ENCODE data around the gene GBA2.

The GBA2 gene

DNA sequence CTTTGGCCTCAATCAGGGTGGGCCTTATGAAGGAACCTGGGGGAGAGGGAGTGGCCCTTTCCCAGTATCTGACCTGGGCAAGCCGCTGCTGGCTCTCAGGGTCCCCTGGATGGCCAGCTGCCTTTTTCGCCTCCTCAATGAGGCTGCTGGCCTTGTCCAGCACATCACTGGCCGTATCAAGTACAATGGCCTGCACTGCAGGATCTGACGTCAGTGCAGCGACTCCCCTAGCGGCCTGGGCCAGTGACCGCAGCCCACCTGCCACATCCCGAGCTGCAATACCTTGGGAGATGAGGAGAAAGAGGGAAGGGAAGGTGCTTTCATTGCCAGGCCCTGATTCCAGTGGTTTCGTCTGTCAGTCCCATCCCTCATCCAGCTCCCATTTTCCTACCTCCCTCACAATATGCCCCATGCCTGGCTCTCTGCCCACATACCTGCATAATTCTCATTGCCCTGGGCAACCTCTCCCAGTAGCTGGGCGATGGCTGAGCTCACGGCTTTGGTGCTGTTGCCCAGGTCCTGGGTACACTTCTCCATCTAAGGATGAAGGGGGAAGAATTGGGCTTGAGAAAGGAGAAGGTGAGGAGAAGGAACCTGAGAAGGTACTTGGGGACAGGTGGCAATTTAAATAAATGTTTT lies 36.1 kb downstream of the GBA2 start:
- TF ChIP-seq POLR2AphosphoS5 (IDR thresholded peaks at IDR 0.05; ENCODE audit: low read depth, low read length): no peak
- TF ChIP-seq FOXP2 (optimal IDR thresholded peaks at IDR 0.05; ENCODE audit: borderline replicate concordance, extremely low read depth, extremely low read length, insufficient read depth): no peak
- TF ChIP-seq, protein P1, sequence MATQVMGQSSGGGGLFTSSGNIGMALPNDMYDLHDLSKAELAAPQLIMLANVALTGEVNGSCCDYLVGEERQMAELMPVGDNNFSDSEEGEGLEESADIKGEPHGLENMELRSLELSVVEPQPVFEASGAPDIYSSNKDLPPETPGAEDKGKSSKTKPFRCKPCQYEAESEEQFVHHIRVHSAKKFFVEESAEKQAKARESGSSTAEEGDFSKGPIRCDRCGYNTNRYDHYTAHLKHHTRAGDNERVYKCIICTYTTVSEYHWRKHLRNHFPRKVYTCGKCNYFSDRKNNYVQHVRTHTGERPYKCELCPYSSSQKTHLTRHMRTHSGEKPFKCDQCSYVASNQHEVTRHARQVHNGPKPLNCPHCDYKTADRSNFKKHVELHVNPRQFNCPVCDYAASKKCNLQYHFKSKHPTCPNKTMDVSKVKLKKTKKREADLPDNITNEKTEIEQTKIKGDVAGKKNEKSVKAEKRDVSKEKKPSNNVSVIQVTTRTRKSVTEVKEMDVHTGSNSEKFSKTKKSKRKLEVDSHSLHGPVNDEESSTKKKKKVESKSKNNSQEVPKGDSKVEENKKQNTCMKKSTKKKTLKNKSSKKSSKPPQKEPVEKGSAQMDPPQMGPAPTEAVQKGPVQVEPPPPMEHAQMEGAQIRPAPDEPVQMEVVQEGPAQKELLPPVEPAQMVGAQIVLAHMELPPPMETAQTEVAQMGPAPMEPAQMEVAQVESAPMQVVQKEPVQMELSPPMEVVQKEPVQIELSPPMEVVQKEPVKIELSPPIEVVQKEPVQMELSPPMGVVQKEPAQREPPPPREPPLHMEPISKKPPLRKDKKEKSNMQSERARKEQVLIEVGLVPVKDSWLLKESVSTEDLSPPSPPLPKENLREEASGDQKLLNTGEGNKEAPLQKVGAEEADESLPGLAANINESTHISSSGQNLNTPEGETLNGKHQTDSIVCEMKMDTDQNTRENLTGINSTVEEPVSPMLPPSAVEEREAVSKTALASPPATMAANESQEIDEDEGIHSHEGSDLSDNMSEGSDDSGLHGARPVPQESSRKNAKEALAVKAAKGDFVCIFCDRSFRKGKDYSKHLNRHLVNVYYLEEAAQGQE (IDR thresholded peaks at IDR 0.05; ENCODE audit: insufficient read depth in 1 of 2, low read depth in 2 of 2, low read length in 2 of 2): no peak
- no peak for TF ChIP-seq SIN3A (IDR thresholded peaks at IDR 0.05; ENCODE audit: borderline replicate concordance, insufficient read depth, low read length)
- no peak for TF ChIP-seq TAF1 (IDR thresholded peaks at IDR 0.05; ENCODE audit: borderline replicate concordance, insufficient read depth, low read length)

DNA sequence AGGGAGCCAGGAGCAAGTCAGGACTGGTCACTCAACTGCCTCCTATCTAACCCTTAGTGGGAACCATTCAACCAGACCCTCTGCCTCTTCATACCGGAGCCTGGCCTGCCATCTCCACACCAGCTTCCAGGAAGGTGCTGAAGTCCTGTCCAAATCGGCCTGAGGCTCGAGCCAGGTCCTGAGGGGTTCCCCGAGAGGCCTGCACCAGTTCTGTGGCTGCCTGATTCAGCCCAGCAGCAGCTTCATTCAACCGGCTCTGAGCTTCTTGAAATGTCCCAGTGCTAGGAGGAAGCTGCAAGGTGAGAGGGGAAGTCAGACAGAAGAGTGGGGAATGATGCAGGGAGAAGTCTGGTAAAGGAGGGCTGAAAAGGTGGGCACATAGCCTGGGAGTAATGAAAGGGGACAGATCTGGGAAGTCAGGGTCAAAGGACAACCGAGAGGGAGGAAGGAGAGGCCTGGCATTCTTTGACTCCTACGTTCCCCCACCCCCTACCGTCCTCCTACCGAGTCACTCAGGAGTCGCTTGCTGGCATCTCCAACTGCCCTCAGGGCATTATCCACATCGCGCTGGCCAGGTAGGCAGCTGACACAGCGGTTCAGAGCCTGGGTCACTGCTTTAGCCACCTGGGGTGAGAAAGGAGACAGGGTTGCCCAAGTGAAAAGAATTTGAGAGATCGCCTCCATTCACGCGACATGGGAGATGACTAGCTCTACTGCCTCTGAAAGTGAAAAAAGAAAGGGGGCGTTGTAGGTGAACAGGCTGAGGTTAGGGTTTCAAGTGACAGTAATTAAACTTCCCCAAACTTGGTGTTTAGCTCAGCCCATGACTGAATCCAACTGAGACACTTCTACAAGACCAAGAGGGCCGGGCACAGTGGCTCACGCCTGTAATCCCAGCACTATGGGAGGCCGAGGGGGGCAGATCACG lies 37.3 kb downstream of the GBA2 start:
- no peak for TF ChIP-seq SIN3A (IDR thresholded peaks at IDR 0.05; ENCODE audit: borderline replicate concordance, insufficient read depth, low read length)
- no peak for TF ChIP-seq POLR2AphosphoS5 (IDR thresholded peaks at IDR 0.05; ENCODE audit: low read depth, low read length)
- TF ChIP-seq TAF1 (IDR thresholded peaks at IDR 0.05; ENCODE audit: borderline replicate concordance, insufficient read depth, low read length): no peak
- TF ChIP-seq, protein P1 (IDR thresholded peaks at IDR 0.05; ENCODE audit: insufficient read depth in 1 of 2, low read depth in 2 of 2, low read length in 2 of 2): no peak
- no peak for TF ChIP-seq FOXP2 (optimal IDR thresholded peaks at IDR 0.05; ENCODE audit: borderline replicate concordance, extremely low read depth, extremely low read length, insufficient read depth)

DNA sequence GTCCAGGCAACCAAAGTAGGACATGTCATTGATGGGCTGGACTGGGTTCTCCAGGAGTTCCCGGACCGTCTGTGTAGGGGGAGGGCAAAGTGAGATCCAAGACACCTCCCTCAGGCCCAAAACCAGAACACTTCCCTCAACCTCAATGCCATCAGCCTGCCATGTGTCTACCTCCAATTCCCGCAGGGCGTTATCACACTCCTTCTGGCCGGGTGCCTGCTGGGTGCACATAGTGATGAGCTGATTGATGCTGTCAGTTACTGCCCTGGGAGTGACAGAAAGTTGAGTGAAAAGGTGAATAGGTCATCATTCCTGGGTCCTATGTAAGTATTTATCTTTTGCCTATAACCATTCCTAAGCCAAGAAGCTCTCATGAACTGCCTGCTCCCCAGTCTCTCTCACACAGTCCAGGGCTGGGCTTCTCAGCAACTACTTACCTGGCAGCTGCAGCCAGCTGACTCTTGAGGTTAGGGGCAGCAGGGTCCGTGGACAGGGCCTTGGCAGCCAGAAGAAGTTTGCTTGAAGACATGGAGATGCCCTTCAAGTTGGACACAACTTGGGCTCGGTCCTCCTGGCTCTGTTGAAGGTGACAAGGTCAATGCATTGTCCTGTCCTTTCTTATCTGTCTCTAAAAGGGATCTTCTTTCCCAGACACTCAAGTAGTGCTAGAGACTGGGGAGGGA lies 38.1 kb downstream of the GBA2 start:
- TF ChIP-seq POLR2AphosphoS5 (IDR thresholded peaks at IDR 0.05; ENCODE audit: low read depth, low read length): no peak

DNA sequence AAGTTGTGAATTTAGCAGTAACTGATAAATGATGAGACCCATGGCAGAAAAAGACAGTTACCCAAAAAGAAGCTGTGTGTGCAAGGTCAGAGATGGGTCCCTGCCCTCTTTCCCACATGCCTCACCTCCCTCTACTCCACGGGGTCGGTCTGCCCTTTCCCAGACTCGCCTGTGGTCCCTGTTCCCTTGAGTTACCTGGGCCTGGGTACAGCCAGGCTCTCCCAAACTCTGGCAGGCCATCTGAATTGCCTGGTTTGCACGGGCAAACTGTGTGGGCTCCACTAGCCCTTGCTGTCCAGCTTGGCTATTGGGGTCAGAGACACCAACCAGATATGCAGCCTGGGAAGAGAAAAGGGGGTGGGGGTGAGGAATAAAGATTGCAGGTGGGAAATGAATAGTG lies 40.9 kb downstream of the GBA2 start:
- TF ChIP-seq, protein P1 (IDR thresholded peaks at IDR 0.05; ENCODE audit: insufficient read depth in 1 of 2, low read depth in 2 of 2, low read length in 2 of 2): no peak
- no peak for TF ChIP-seq TAF1 (IDR thresholded peaks at IDR 0.05; ENCODE audit: borderline replicate concordance, insufficient read depth, low read length)
- no peak for TF ChIP-seq SIN3A (IDR thresholded peaks at IDR 0.05; ENCODE audit: borderline replicate concordance, insufficient read depth, low read length)
- TF ChIP-seq POLR2AphosphoS5 (IDR thresholded peaks at IDR 0.05; ENCODE audit: low read depth, low read length): no peak

DNA sequence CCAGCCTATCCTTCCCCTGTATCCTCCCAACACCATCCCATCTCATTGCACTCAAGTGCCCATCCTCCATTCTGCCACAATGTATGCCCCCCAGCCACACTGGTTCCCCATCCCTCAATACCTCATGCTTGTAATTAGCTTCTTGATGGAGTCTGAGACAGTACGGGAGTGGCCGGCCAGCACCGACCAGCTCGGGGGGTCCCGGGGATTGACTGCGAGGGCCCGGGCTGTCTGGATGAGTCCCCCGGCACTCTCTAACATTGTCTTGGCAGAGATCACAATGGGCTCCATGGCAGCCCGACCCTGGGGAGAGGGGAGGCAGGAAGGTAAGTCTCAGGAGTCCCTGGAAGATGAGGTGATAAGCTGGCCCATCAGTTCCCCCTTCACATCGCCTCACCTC lies 42.1 kb downstream of the GBA2 start:
- TF ChIP-seq SIN3A (IDR thresholded peaks at IDR 0.05; ENCODE audit: borderline replicate concordance, insufficient read depth, low read length): no peak
- TF ChIP-seq FOXP2 (optimal IDR thresholded peaks at IDR 0.05; ENCODE audit: borderline replicate concordance, extremely low read depth, extremely low read length, insufficient read depth): no peak
- no peak for TF ChIP-seq TAF1 (IDR thresholded peaks at IDR 0.05; ENCODE audit: borderline replicate concordance, insufficient read depth, low read length)
- TF ChIP-seq, protein P1 (IDR thresholded peaks at IDR 0.05; ENCODE audit: insufficient read depth in 1 of 2, low read depth in 2 of 2, low read length in 2 of 2): no peak
- no peak for TF ChIP-seq POLR2AphosphoS5 (IDR thresholded peaks at IDR 0.05; ENCODE audit: low read depth, low read length)

Data from PFSK-1 (cell line).